Measurements from ENCODE around the gene UNK. TPM values are rescaled to one million over a fixed set of nuclear protein-coding genes. Genes with fewer than 3 reads are reported as not detected.

The UNK gene
- total RNA-seq, 4 donors from 2014 or later: 19.4 to 38.9 (median 24.3) TPM

DNA sequence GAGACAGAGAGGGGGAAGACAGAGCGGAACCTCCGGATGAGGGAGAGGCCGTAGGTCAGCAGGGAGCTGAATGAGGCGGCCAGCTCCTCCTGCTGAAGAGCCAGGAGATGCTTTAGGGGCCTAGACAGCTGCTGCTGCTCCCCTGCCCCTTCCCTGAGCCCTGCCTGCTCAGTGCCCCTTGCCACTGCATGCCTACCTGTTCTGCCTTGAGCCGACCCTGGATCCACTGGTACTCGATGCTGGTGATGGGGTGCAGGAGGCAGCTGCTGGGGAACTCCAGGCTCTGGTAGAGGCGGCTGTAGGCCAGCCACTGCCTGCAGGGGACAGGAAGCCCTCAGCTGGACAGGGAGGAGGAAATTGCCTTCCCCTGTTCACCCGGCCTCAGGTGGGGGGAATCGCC is 52.0 kb downstream of the UNK start:
- TF ChIP-seq, protein P1, sequence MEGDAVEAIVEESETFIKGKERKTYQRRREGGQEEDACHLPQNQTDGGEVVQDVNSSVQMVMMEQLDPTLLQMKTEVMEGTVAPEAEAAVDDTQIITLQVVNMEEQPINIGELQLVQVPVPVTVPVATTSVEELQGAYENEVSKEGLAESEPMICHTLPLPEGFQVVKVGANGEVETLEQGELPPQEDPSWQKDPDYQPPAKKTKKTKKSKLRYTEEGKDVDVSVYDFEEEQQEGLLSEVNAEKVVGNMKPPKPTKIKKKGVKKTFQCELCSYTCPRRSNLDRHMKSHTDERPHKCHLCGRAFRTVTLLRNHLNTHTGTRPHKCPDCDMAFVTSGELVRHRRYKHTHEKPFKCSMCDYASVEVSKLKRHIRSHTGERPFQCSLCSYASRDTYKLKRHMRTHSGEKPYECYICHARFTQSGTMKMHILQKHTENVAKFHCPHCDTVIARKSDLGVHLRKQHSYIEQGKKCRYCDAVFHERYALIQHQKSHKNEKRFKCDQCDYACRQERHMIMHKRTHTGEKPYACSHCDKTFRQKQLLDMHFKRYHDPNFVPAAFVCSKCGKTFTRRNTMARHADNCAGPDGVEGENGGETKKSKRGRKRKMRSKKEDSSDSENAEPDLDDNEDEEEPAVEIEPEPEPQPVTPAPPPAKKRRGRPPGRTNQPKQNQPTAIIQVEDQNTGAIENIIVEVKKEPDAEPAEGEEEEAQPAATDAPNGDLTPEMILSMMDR (IDR thresholded peaks at IDR 0.05): no peak
- ATAC-seq (ENCODE audit: low FRiP score): no peak
- no peak for DNase-seq (ENCODE audit: low spot score)

- DNase-seq (ENCODE audit: low spot score): no peak
- TF ChIP-seq, protein P1 (IDR thresholded peaks at IDR 0.05): no peak
- ATAC-seq (ENCODE audit: low FRiP score): no peak
These were observed 53.3 kb downstream of the UNK start for GRCh38 chr17:75837899-75838298.

- no peak for DNase-seq (ENCODE audit: low spot score)
- TF ChIP-seq, protein P1 (IDR thresholded peaks at IDR 0.05): no peak
- ATAC-seq (ENCODE audit: low FRiP score): no peak
These were observed 53.8 kb downstream of the UNK start for GRCh38 chr17:75838410-75838809.

DNA sequence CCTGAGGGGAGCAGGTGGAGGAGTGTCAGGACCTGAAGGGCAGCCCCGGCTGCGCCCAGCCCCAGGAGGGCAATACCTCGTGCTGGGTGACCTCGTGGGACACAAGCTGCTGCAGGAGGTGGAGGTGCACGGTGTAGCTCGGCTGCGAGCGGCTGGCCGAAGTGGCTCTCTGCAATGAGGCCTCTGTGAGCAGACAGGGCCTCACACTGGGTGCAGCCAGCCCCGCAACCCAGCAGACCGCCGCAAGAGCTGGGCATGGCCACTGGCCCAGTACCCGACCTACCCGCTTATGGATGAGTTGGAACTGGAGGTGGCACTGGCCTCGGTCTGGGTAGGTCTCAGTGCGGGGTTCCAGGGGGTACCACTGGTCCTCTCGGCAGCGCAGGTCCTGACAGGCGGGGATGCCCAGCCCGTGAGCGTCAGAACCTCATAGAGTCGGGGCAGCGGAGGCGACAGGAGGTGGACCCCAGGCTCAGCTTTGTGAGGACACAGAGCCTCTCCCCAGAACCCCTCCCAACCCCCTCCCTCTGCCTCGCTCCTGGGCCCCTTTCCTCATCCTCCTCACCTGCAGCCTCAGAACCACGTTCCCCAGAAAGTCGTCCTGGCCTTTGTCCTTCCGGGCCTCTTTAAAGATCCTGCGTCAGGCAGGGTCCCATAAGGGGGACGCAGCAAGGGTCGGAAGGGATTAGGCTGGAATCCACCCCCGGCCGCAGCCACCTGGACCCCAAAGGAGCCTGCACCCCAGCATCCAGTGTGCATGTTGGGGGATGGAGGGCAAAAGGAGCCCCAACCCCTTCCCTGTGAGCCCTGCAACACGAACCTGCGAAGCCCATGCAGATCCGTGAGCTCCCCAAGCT is 55.6 kb downstream of the UNK start:
- ATAC-seq (ENCODE audit: low FRiP score): no peak
- TF ChIP-seq, protein P1 (IDR thresholded peaks at IDR 0.05): no peak
- DNase-seq (ENCODE audit: low spot score): no peak

DNA sequence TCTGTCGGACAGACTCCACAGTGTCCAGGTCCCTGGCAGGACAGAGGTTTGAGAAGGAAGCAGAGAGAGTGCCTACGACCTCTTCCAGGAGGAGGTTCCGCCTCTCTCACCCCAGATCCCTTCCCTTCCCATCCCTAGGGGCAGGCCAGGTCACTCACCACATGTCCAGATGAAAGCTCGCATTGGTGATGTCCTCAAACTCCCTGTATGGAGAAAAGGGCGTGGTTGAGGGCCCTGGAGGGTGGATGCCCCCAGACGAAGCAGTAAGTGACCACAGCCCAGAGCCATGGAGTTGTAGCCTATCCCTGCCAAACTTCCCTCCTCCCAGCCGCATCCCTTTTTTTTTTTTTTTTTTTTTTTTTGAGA is 56.2 kb downstream of the UNK start:
- TF ChIP-seq, protein P1 (IDR thresholded peaks at IDR 0.05): no peak
- no peak for DNase-seq (ENCODE audit: low spot score)
- no peak for ATAC-seq (ENCODE audit: low FRiP score)

DNA sequence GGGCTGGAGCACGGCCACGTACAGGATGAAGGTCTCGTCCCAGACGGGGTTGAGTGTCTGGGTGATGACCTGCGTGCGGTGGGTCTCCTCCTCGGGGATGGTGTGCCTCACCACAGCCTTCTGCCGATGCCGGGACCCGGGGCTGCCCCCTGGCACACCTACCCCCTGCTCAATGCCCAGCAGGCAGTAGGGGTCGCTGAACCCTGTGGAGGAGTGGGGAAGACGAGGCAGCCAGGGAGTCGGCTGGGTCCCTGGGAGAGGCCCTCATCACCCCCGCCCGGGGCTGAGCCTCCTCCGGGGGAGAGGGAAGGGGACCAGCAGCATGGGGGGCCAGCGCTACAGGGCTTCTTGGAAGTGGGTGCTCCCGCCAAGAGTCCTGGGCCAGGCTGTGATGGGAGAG is 57.8 kb downstream of the UNK start:
- no peak for DNase-seq (ENCODE audit: low spot score)
- ATAC-seq (ENCODE audit: low FRiP score): no peak
- TF ChIP-seq, protein P1 (IDR thresholded peaks at IDR 0.05): no peak

DNA sequence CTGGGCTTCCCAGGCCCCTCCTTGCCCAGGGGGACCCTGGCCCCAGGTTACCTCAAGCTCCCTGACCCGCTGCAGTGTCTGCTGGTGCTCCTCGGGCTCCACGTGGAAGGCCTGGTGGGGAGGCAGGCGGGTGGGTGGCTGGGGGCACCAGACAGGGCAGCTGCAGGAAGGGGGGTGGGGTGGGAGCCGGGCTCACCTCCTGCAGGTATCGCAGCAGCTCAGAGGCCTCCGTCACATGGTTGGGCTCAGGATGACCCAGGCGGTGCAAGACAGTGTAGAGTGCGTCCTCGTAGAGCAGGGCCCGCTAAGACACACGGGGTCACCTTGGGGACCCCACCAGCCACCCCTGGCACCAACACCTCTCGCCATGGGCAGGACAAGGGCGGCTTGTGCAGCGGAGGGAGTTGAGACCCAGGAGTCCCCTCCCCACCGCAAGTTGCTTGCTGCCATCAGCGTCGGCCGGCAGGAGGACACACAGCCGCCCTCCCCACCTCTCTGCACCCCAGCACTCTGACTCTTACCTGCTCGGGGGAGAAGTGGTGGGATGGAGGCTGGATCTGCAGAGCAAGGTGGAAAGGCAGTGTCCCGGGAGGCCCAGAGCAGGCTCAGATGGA is 58.5 kb downstream of the UNK start:
- ATAC-seq (ENCODE audit: low FRiP score) (no peak), DNase-seq (ENCODE audit: low spot score) (no peak)
- TF ChIP-seq, protein P1 (IDR thresholded peaks at IDR 0.05): no peak

Data from omental fat pad (tissue), 4 donors.